NB4 (cell line): ENCODE measurements around the gene TMEM185B.

ENCODE experiments used
- CTCF ChIP-seq: IDR thresholded peaks from one replicate; pipeline ENCODE4 v1.5.1; 2012; ENCODE audit warnings: low read depth, low read length
- MYC ChIP-seq: IDR thresholded peaks from 2 replicates; pipeline ENCODE4 v1.6.1; 2011; ENCODE audit warnings: low read depth, low read length
- POLR2A ChIP-seq: IDR thresholded peaks from 2 replicates; pipeline ENCODE4 v1.6.1; 2011; ENCODE audit warnings: mild to moderate bottlenecking; ENCODE audit not compliant: insufficient read length; ENCODE audit errors: extremely low read depth
- TF ChIP-seq, protein P1 (sequence below): IDR thresholded peaks from 2 replicates; pipeline ENCODE4 v1.6.1; 2011; ENCODE audit warnings: low read depth, low read length

GRCh38 chr2:120223034-120223912, at the start of gene TMEM185B:
- no peak for TF ChIP-seq CTCF
- TF ChIP-seq POLR2A = no peak
- TF ChIP-seq, protein P1, sequence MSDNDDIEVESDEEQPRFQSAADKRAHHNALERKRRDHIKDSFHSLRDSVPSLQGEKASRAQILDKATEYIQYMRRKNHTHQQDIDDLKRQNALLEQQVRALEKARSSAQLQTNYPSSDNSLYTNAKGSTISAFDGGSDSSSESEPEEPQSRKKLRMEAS = no peak
- no peak for TF ChIP-seq MYC
